Liver (tissue), 9 donors: ENCODE measurements around the gene MCF2L2. TPM values are rescaled to one million over a fixed set of nuclear protein-coding genes. Genes with fewer than 3 reads are reported as not detected.
"Not testable (repeated sequence)": the region's sequence is repeated elsewhere in the genome, so short reads cannot be mapped to it uniquely, and the experiment has no call there.

Experiments used
- DNase-seq: peaks from one replicate; pipeline ENCODE4 v3.0.0-alpha.2; 2017; ENCODE audit warnings: low spot score
- H3K27ac ChIP-seq, 2 donors: one replicate each; pipeline ENCODE4 v1.7.0; 2013; ENCODE audit warnings: inconsistent platforms in 2 of 2, low read length in 2 of 2, control low read depth in 1 of 2, low read depth in 1 of 2, mild to moderate bottlenecking in 1 of 2
- H3K27me3 ChIP-seq, 4 donors: one replicate each; pipeline versions ENCODE4 v1.6.1 to v1.7.0; 2013; ENCODE audit warnings: low read length in 3 of 4, inconsistent platforms in 1 of 4, mild to moderate bottlenecking in 1 of 4, moderate library complexity in 1 of 4; ENCODE audit not compliant: control insufficient read depth in 4 of 4, insufficient read depth in 4 of 4
- H3K36me3 ChIP-seq, 4 donors: one replicate each; pipeline versions ENCODE4 v1.6.1 to v1.7.0; 2013; ENCODE audit warnings: low read length in 3 of 4, mild to moderate bottlenecking in 3 of 4, low read depth in 1 of 4, moderate library complexity in 1 of 4; ENCODE audit not compliant: control insufficient read depth in 4 of 4, insufficient read depth in 3 of 4
- H3K4me1 ChIP-seq, 4 donors: one replicate each; pipeline versions ENCODE4 v1.6.1 to v1.7.0; 2013; ENCODE audit warnings: low read length in 3 of 4, mild to moderate bottlenecking in 3 of 4, moderate library complexity in 1 of 4; ENCODE audit not compliant: control insufficient read depth in 4 of 4, insufficient read depth in 4 of 4
- H3K4me3 ChIP-seq, 3 donors: one replicate each; pipeline versions ENCODE4 v1.6.1 to v1.7.0; 2013; ENCODE audit warnings: low read length in 3 of 3, control low read depth in 1 of 3, low read depth in 1 of 3, mild to moderate bottlenecking in 1 of 3
- H3K9ac ChIP-seq, 2 donors: one replicate each; pipeline ENCODE4 v1.7.0; 2013; ENCODE audit warnings: low read length in 2 of 2, mild to moderate bottlenecking in 2 of 2, moderate library complexity in 2 of 2, control low read depth in 1 of 2, low read depth in 1 of 2
- H3K9me3 ChIP-seq, 4 donors: one replicate each; pipeline versions ENCODE4 v1.6.1 to v1.7.0; 2013; ENCODE audit warnings: low read length in 3 of 4; ENCODE audit not compliant: control insufficient read depth in 4 of 4
- FOXA1 ChIP-seq: IDR thresholded peaks from 2 replicates; pipeline ENCODE4 v1.6.1; 2016; ENCODE audit warnings: antibody characterized with exemption
- FOXA2 ChIP-seq: IDR thresholded peaks from 2 replicates; pipeline ENCODE4 v1.6.1; 2016; ENCODE audit warnings: antibody characterized with exemption
- GABPA ChIP-seq, 2 donors: IDR thresholded peaks in 1 of 2; conservative IDR thresholded peaks in 1 of 2; 2 replicates each; pipeline ENCODE4 v1.6.1; 2016; ENCODE audit warnings: antibody characterized with exemption in 2 of 2, mild to moderate bottlenecking in 1 of 2, moderate library complexity in 1 of 2
- HNF4A ChIP-seq, 2 donors: conservative IDR thresholded peaks; 2 replicates each; pipeline ENCODE4 v1.6.1; 2016; ENCODE audit warnings: antibody characterized with exemption in 2 of 2, mild to moderate bottlenecking in 2 of 2
- HNF4G ChIP-seq: IDR thresholded peaks from 2 replicates; pipeline ENCODE4 v1.6.1; 2016; ENCODE audit warnings: antibody characterized with exemption
- JUND ChIP-seq, 2 donors: IDR thresholded peaks; 2 replicates each; pipeline ENCODE4 v1.6.1; 2016; ENCODE audit warnings: antibody characterized with exemption in 2 of 2
- REST ChIP-seq: IDR thresholded peaks from 2 replicates; pipeline ENCODE4 v1.6.1; 2016; ENCODE audit warnings: antibody characterized with exemption, mild to moderate bottlenecking
- RXRA ChIP-seq, 2 donors: IDR thresholded peaks; 2 replicates each; pipeline ENCODE4 v1.6.1; 2017 to 2018; ENCODE audit warnings: antibody characterized with exemption in 2 of 2, mild to moderate bottlenecking in 1 of 2
- SP1 ChIP-seq: IDR thresholded peaks from 2 replicates; pipeline ENCODE4 v1.6.1; 2018; ENCODE audit warnings: antibody characterized with exemption, mild to moderate bottlenecking
- WGBS: extraction: QIAGEN DNeasy Blood & Tissue Kit; methylation state at CpG from one replicate; pipeline ENCODE4 v1.1.7; 2013; 5-methylcytosine and 5-hydroxymethylcytosine counted together
- polyA plus RNA-seq, 2 donors: library from polyadenylated mRNA; stranded (reverse) in 1 of 2; unstranded in 1 of 2; fragments of 200-250 nt in 1 of 2; fragments of >200 nt in 1 of 2; fragmentation: Nextera tagmentation in 1 of 2; extraction: Ambion mirVana in 1 of 2; gene quantifications; one replicate each; pipeline versions ENCODE4 v1.2.1 to v1.2.3, GENCODE V29; 2013 to 2015
- total RNA-seq, 2 donors: library from RNA; depleted of rRNA; stranded (reverse); fragments of >200 nt; gene quantifications; one replicate each; pipeline ENCODE4 v1.2.3, GENCODE V29; 2014
- TF ChIP-seq, protein P1 (sequence below): IDR thresholded peaks from 2 replicates; pipeline ENCODE4 v1.6.1; 2016; ENCODE audit warnings: antibody characterized with exemption
- TF ChIP-seq, protein P2 (sequence below): IDR thresholded peaks from 2 replicates; pipeline ENCODE4 v1.6.1; 2016; ENCODE audit warnings: antibody characterized with exemption
- TF ChIP-seq, protein P3 (sequence below): fragments of 150-350 bp; IDR thresholded peaks from 2 replicates; pipeline ENCODE4 v1.5.1; 2017; ENCODE audit warnings: improper control_type of control experiment, low read depth, low read length; ENCODE audit not compliant: missing input control
- donor health status: healthy.
- donor health status: healthy.
- donor health status: healthy.
- donor health status: healthy.
- donor health status: healthy.

MCF2L2 gene
- total and polyA plus RNA-seq, 4 donors: 0.02 to 0.47 (median 0.17) TPM; not detected in 1

GRCh38 chr3:183427876-183428446 is 458 bp downstream of the MCF2L2 start:
- WGBS: 3% methylated on average over 47 of the region's 47 CpGs
- Histone ChIP-seq H3K4me1 (peaks cover 9 to 15% (median 12%) of the 10 kb centered on the region in 4 donors), H3K27me3 (peaks cover 0 to 5% (median 3%) of the 10 kb centered on the region in 4 donors), H3K4me3 (peak overlapping the region in 2 of 3 donors; percentile 44 to 58), H3K36me3 (no peaks in the 10 kb centered on the region), H3K9me3 (no peaks in the 10 kb centered on the region), H3K9ac (no peak overlapping the region), H3K27ac (no peak overlapping the region)
- DNase-seq: no peak
- no peak for TF ChIP-seq HNF4G
- no peak for TF ChIP-seq FOXA1
- TF ChIP-seq, protein P1, sequence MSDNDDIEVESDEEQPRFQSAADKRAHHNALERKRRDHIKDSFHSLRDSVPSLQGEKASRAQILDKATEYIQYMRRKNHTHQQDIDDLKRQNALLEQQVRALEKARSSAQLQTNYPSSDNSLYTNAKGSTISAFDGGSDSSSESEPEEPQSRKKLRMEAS: no peak
- TF ChIP-seq JUND (IDR thresholded peaks at IDR 0.05): no peak
- TF ChIP-seq RXRA (IDR thresholded peaks at IDR 0.05): no peak
- TF ChIP-seq, protein P2, sequence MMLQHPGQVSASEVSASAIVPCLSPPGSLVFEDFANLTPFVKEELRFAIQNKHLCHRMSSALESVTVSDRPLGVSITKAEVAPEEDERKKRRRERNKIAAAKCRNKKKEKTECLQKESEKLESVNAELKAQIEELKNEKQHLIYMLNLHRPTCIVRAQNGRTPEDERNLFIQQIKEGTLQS: no peak
- TF ChIP-seq REST: no peak
- TF ChIP-seq SP1: no peak
- no peak for TF ChIP-seq FOXA2
- no peak for TF ChIP-seq GABPA (IDR thresholded peaks at IDR 0.05 in 1 of 2, conservative IDR thresholded peaks at IDR 0.05 in 1 of 2)
- no peak for TF ChIP-seq HNF4A (conservative IDR thresholded peaks at IDR 0.05)

DNA sequence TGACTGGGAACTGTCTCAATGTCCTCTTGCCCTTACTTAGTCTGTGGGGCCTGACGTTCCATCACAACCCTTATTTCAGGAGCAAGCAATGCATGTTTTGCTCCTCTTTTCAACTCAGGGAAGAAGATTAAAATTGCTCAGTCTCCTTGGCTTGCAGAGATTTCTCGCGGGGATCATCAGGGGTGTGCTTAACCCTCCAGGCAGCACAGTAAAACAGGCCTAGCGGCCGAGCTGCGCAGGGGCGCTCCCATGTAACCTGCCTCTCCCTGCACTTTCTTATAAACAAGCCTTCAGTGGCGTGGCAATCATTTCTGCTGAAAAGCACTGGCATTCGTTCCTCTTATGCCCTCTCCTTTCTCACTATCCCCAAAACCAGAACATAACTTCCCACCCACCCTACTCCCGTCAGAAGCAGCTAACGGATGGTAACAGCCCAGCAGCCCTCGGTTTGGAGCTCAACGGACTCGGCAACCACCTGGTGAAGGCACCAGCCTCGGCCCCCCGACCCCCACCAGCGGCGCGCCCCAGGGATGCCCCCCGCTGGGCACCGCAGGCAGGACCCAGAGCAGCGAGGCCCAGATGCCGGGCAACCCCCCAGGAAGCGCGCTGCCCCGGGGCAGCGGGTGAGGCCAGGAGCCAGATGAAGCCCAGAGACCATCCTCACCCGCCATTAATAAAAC is 1.1 kb downstream of the MCF2L2 start:
- Histone ChIP-seq H3K27me3 (peaks cover 0 to 5% (median 3%) of the 10 kb centered on the region in 4 donors), H3K9ac (no peak overlapping the region), H3K27ac (no peak overlapping the region), H3K4me3 (peak overlapping the region in 2 of 3 donors; percentile 44 to 58), H3K9me3 (no peaks in the 10 kb centered on the region), H3K4me1 (peaks cover 9 to 15% (median 12%) of the 10 kb centered on the region in 4 donors), H3K36me3 (no peaks in the 10 kb centered on the region)
- DNase-seq: no peak
- 38% methylated on average over 28 of the region's 28 CpGs for WGBS
- TF ChIP-seq, protein P2: no peak
- TF ChIP-seq, protein P3, sequence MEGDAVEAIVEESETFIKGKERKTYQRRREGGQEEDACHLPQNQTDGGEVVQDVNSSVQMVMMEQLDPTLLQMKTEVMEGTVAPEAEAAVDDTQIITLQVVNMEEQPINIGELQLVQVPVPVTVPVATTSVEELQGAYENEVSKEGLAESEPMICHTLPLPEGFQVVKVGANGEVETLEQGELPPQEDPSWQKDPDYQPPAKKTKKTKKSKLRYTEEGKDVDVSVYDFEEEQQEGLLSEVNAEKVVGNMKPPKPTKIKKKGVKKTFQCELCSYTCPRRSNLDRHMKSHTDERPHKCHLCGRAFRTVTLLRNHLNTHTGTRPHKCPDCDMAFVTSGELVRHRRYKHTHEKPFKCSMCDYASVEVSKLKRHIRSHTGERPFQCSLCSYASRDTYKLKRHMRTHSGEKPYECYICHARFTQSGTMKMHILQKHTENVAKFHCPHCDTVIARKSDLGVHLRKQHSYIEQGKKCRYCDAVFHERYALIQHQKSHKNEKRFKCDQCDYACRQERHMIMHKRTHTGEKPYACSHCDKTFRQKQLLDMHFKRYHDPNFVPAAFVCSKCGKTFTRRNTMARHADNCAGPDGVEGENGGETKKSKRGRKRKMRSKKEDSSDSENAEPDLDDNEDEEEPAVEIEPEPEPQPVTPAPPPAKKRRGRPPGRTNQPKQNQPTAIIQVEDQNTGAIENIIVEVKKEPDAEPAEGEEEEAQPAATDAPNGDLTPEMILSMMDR: no peak
- TF ChIP-seq REST: no peak
- TF ChIP-seq, protein P1: no peak

DNA sequence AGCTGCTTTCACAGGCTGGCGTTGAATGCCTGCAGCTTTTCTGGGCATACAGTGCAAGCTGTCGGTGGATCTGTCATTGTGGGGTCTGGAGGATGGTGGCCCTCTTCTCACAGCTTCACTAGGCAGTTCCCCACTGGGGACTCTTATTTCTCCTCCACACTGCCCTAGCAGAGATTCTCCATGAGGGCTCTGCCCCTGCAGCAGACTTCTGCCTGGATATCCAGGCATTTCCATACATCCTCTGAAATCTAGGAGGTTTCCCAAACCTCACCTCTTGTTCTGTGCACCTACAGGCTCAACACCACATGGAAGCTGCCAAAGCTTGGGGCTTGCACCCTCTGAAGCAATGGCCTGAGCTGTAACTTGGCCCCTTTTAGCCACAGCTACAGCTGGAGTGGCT is 9.6 kb downstream of the MCF2L2 start:
- WGBS: 97% methylated on average over 2 of the region's 2 CpGs
- H3K27me3 ChIP-seq, H3K4me3 ChIP-seq, H3K9me3 ChIP-seq, DNase-seq, H3K9ac ChIP-seq, H3K27ac ChIP-seq, H3K4me1 ChIP-seq, H3K36me3 ChIP-seq: not testable (repeated sequence)
